ENCODE data around the gene PRDM11. TPM values are rescaled to one million over a fixed set of nuclear protein-coding genes. Genes with fewer than 3 reads are reported as not detected.

Gene PRDM11
- total and polyA plus RNA-seq, 2 of the 8 experiments (the other 6 are each of a cell fraction or from before 2014, with no cell fraction given) = 3.6 to 11.7 TPM

- TF ChIP-seq CHD7 (IDR thresholded peaks at IDR 0.05; ENCODE audit: insufficient replicate concordance, low read length) = no peak
- no peak for TF ChIP-seq EP300 (IDR thresholded peaks at IDR 0.05; ENCODE audit: borderline replicate concordance in 1 of 2, low read depth in 2 of 2, low read length in 2 of 2)
- TF ChIP-seq HDAC2 (IDR thresholded peaks at IDR 0.05; ENCODE audit: borderline replicate concordance in 1 of 2, low read depth in 2 of 2, low read length in 2 of 2) = no peak
- no peak for TF ChIP-seq NRF1 (IDR thresholded peaks at IDR 0.05; ENCODE audit: low read depth, low read length)
- TF ChIP-seq ZNF274 (IDR thresholded peaks at IDR 0.05; ENCODE audit: borderline replicate concordance, extremely low read depth, low read length) = no peak
- peak; percentile 96 to 98 for TF ChIP-seq SIN3A (conservative IDR thresholded peaks at IDR 0.05 in 1 of 2, IDR thresholded peaks at IDR 0.05 in 1 of 2; ENCODE audit: low read depth in 1 of 2, low read length in 2 of 2)
- TF ChIP-seq POU5F1 (IDR thresholded peaks at IDR 0.05; ENCODE audit: low read depth, low read length) = no peak
These were observed 41.0 kb upstream of the PRDM11 start (continued) for GRCh38 chr11:45105233-45105983.

All from H1 (cell line).